ENCODE data around the gene NADK2. TPM values are rescaled to one million over a fixed set of nuclear protein-coding genes. Genes with fewer than 3 reads are reported as not detected.

NADK2 gene
- total RNA-seq, 1 donor from 2014 or later, result 40.2 TPM

GRCh38 chr5:36164461-36164860 is 77.3 kb downstream of the NADK2 start:
- no peak for TF ChIP-seq CTCF (IDR thresholded peaks at IDR 0.05; ENCODE audit: unreplicated experiment)
- H3K36me3 Mint-ChIP-seq, result peaks cover 51% of the 10 kb centered on the region
- H3K27ac Mint-ChIP-seq, result no peak overlapping the region
- H3K9me3 Mint-ChIP-seq, result no peaks in the 10 kb centered on the region
- no peak for DNase-seq (ENCODE audit: low spot score in 2 of 2, unreplicated experiment in 2 of 2)
- H3K4me1 Mint-ChIP-seq, result no peaks in the 10 kb centered on the region
- H3K27me3 Mint-ChIP-seq (ENCODE audit: low read depth), result no peaks in the 10 kb centered on the region
- H3K4me3 Mint-ChIP-seq, result no peak overlapping the region

- DNase-seq (ENCODE audit: low spot score in 2 of 2, unreplicated experiment in 2 of 2), result no peak
- Mint-ChIP-seq H3K4me3 (no peak overlapping the region), H3K4me1 (peaks cover 14% of the 10 kb centered on the region), H3K9me3 (no peaks in the 10 kb centered on the region), H3K27me3 (ENCODE audit: low read depth) (no peaks in the 10 kb centered on the region), H3K27ac (no peak overlapping the region), H3K36me3 (peaks cover 43% of the 10 kb centered on the region)
- no peak for TF ChIP-seq CTCF (IDR thresholded peaks at IDR 0.05; ENCODE audit: unreplicated experiment)
Observed at GRCh38 chr5:36162810-36163486, 78.8 kb downstream of the NADK2 start.

GRCh38 chr5:36161361-36161760 is 80.4 kb downstream of the NADK2 start:
- TF ChIP-seq CTCF (IDR thresholded peaks at IDR 0.05; ENCODE audit: unreplicated experiment), result no peak
- Mint-ChIP-seq H3K27ac (no peak overlapping the region), H3K9me3 (no peaks in the 10 kb centered on the region), H3K36me3 (peaks cover 29% of the 10 kb centered on the region), H3K4me3 (no peak overlapping the region), H3K27me3 (ENCODE audit: low read depth) (no peaks in the 10 kb centered on the region), H3K4me1 (peaks cover 30% of the 10 kb centered on the region)
- DNase-seq (ENCODE audit: low spot score in 2 of 2, unreplicated experiment in 2 of 2), result no peak

GRCh38 chr5:36160617-36161016 is 81.1 kb downstream of the NADK2 start:
- Mint-ChIP-seq H3K4me3 (no peak overlapping the region), H3K27ac (no peak overlapping the region), H3K36me3 (peaks cover 26% of the 10 kb centered on the region), H3K9me3 (no peaks in the 10 kb centered on the region), H3K27me3 (ENCODE audit: low read depth) (no peaks in the 10 kb centered on the region), H3K4me1 (peaks cover 37% of the 10 kb centered on the region)
- no peak for DNase-seq (ENCODE audit: low spot score in 2 of 2, unreplicated experiment in 2 of 2)
- no peak for TF ChIP-seq CTCF (IDR thresholded peaks at IDR 0.05; ENCODE audit: unreplicated experiment)

- Mint-ChIP-seq H3K27me3 (ENCODE audit: low read depth) (no peaks in the 10 kb centered on the region), H3K4me1 (peaks cover 56% of the 10 kb centered on the region), H3K9me3 (no peaks in the 10 kb centered on the region), H3K4me3 (no peak overlapping the region), H3K27ac (peak overlapping the region; percentile 96), H3K36me3 (peaks cover 27% of the 10 kb centered on the region)
- no peak for DNase-seq (ENCODE audit: low spot score in 2 of 2, unreplicated experiment in 2 of 2)
- TF ChIP-seq CTCF (IDR thresholded peaks at IDR 0.05; ENCODE audit: unreplicated experiment), result no peak
Observed at GRCh38 chr5:36158144-36158543, 83.6 kb downstream of the NADK2 start.
